Common myeloid progenitor, CD34-positive (primary cell): ENCODE data around the gene TGM1.
A peak's percentile ranks its signal among the peaks of the same experiment; 100 is the strongest.

Source experiments
- CTCF ChIA-PET: fragments of 350-600 bp; sonication (Branson Sonifier 250); formaldehyde crosslinking; loops from one replicate; lab custom pipeline; 2021; ENCODE audit warnings: antibody characterized with exemption; lab: Charles Lee
- POLR2A ChIA-PET: fragments of 350-600 bp; sonication (Branson Sonifier 250); formaldehyde crosslinking; loops from one replicate; lab custom pipeline; 2021; ENCODE audit warnings: antibody characterized with exemption; lab: Charles Lee
- DNase-seq, 3 donors: peaks; one replicate each; pipeline versions ENCODE4 v3.0.0 to v3.0.0-alpha.2; 2013
- H3K27ac ChIP-seq, 2 experiments: 1 replicate in 1 of 2; 2 replicates in 1 of 2; pipeline ENCODE4 v1.7.0; 2013; ENCODE audit warnings: inconsistent platforms in 2 of 2, low read length in 2 of 2, mild to moderate bottlenecking in 2 of 2, low read depth in 1 of 2, moderate library complexity in 1 of 2; ENCODE audit not compliant: severe bottlenecking in 2 of 2, insufficient read depth in 1 of 2, poor library complexity in 1 of 2
- H3K27me3 ChIP-seq, 5 experiments: replicated peaks in 2 of 5; 1 replicate in 3 of 5; 2 replicates in 2 of 5; pipeline versions ENCODE4 v1.6.1 to v1.7.0; 2013; ENCODE audit warnings: low read length in 4 of 5, mild to moderate bottlenecking in 2 of 5, moderate library complexity in 2 of 5, inconsistent platforms in 1 of 5; ENCODE audit not compliant: insufficient read depth in 5 of 5, control insufficient read depth in 4 of 5
- H3K36me3 ChIP-seq, 4 experiments: 1 replicate in 2 of 4; 2 replicates in 2 of 4; pipeline versions ENCODE4 v1.6.1 to v1.7.0; 2013; ENCODE audit warnings: low read length in 3 of 4, control low read depth in 1 of 4, mild to moderate bottlenecking in 1 of 4; ENCODE audit not compliant: control insufficient read depth in 4 of 4, insufficient read depth in 4 of 4
- H3K4me1 ChIP-seq, 4 experiments: 1 replicate in 3 of 4; 2 replicates in 1 of 4; pipeline versions ENCODE4 v1.6.1 to v1.7.1; 2013; ENCODE audit warnings: low read length in 3 of 4, mild to moderate bottlenecking in 3 of 4, control low read depth in 1 of 4, inconsistent platforms in 1 of 4, moderate library complexity in 1 of 4; ENCODE audit not compliant: control insufficient read depth in 4 of 4, insufficient read depth in 4 of 4; ENCODE audit errors: control extremely low read depth in 1 of 4
- H3K4me3 ChIP-seq, 7 experiments: 1 replicate in 4 of 7; 2 replicates in 3 of 7; pipeline versions ENCODE4 v1.5.1 to v1.7.0; 2013; ENCODE audit warnings: mild to moderate bottlenecking in 7 of 7, low read length in 6 of 7, moderate library complexity in 6 of 7, inconsistent platforms in 2 of 7, low read depth in 2 of 7, control low read depth in 1 of 7; ENCODE audit not compliant: insufficient read depth in 4 of 7, control insufficient read depth in 1 of 7; ENCODE audit errors: extremely low read depth in 1 of 7
- H3K9me3 ChIP-seq, 5 experiments: 1 replicate in 4 of 5; 2 replicates in 1 of 5; pipeline versions ENCODE4 v1.6.1 to v1.7.1; 2013; ENCODE audit warnings: low read length in 4 of 5, mild to moderate bottlenecking in 2 of 5, inconsistent platforms in 1 of 5, low read depth in 1 of 5, moderate library complexity in 1 of 5; ENCODE audit not compliant: control insufficient read depth in 4 of 5, insufficient read depth in 2 of 5; ENCODE audit errors: control extremely low read depth in 1 of 5
- WGBS: methylation state at CpG from one replicate; pipeline ENCODE4 v1.1.5; 2013; ENCODE audit not compliant: insufficient coverage; 5-methylcytosine and 5-hydroxymethylcytosine counted together

Gene TGM1

GRCh38 chr14:24255931-24256711 is 6.9 kb downstream of the TGM1 start:
- Histone ChIP-seq H3K27ac (no peak overlapping the region), H3K27me3 (no peaks in the 10 kb centered on the region), H3K4me1 (no peaks in the 10 kb centered on the region), H3K4me3 (no peak overlapping the region), H3K36me3 (peaks cover 0 to 4% (median 0%) of the 10 kb centered on the region in 4 experiments), H3K9me3 (no peaks in the 10 kb centered on the region)
- CTCF ChIA-PET = interaction anchor here (0.6 to 3.6 kb wide), 7 partner anchors 9 to 133 kb away, joined by 3 to 12 read pairs (median 4); partner anchors contain the start of genes MDP1 and TINF2
- 99% methylated on average over 7 of the region's 12 CpGs for WGBS
- DNase-seq = peak in 2 of 3 donors; percentile 23 to 58
- POLR2A ChIA-PET = interaction anchor here (1.1 kb wide), 2 partner anchors 18 to 40 kb away, joined by 3 to 4 read pairs; partner anchors contain the start of gene MDP1

- no peaks in the 10 kb centered on the region for H3K4me1 ChIP-seq
Observed at GRCh38 chr14:24255438-24255837, 7.5 kb downstream of the TGM1 start.

GRCh38 chr14:24254630-24255392 is 8.2 kb downstream of the TGM1 start:
- no peaks in the 10 kb centered on the region for H3K9me3 ChIP-seq
- ChIA-PET POLR2A (no interaction called here), CTCF (interaction anchor here (0.5 to 4.8 kb wide), 9 partner anchors 8 to 713 kb away, joined by 3 to 27 read pairs (median 6); partner anchors contain the start of genes MDP1, RABGGTA and TINF2)
- no peak overlapping the region for H3K4me3 ChIP-seq
- H3K27me3 ChIP-seq = no peaks in the 10 kb centered on the region
- peaks cover 0 to 4% (median 0%) of the 10 kb centered on the region in 4 experiments for H3K36me3 ChIP-seq
- 96% methylated on average over 19 of the region's 19 CpGs for WGBS
- no peaks in the 10 kb centered on the region for H3K4me1 ChIP-seq
- no peak for DNase-seq
- no peak overlapping the region for H3K27ac ChIP-seq

More at GRCh38 chr14:24255438-24255837, 7.5 kb downstream of the TGM1 start:
- H3K27me3 ChIP-seq = no peaks in the 10 kb centered on the region
- POLR2A ChIA-PET = interaction anchor here (1.1 kb wide), 1 partner anchor 17 kb away, joined by 4 read pairs; no protein-coding TSS in a partner anchor
- peaks cover 0 to 4% (median 0%) of the 10 kb centered on the region in 4 experiments for H3K36me3 ChIP-seq
- no peak for DNase-seq
- no peak overlapping the region for H3K4me3 ChIP-seq
- H3K27ac ChIP-seq = no peak overlapping the region
- 95% methylated on average over 5 of the region's 8 CpGs for WGBS
- CTCF ChIA-PET = interaction anchor here (0.5 to 3.6 kb wide), 8 partner anchors 8 to 713 kb away, joined by 3 to 12 read pairs (median 5); partner anchors contain the start of genes MDP1 and TINF2
- no peaks in the 10 kb centered on the region for H3K9me3 ChIP-seq

GRCh38 chr14:24253936-24254335 is 9.0 kb downstream of the TGM1 start:
- H3K4me3 ChIP-seq = no peak overlapping the region
- WGBS = 100% methylated on average over 1 of the region's 7 CpGs
- H3K27me3 ChIP-seq = no peaks in the 10 kb centered on the region
- peaks cover 0 to 4% (median under 1%) of the 10 kb centered on the region in 4 experiments for H3K36me3 ChIP-seq
- no peaks in the 10 kb centered on the region for H3K4me1 ChIP-seq
- no peak for DNase-seq
- ChIA-PET POLR2A (no interaction called here), CTCF (interaction anchor here (0.8 to 4.8 kb wide), 3 partner anchors 17 to 45 kb away, joined by 3 to 27 read pairs (median 13); partner anchors contain the start of genes DHRS1, NOP9 and RABGGTA)
- no peaks in the 10 kb centered on the region for H3K9me3 ChIP-seq
- H3K27ac ChIP-seq = no peak overlapping the region

- ChIA-PET CTCF (interaction anchor here (1.0 to 4.8 kb wide), 11 partner anchors 10 to 179 kb away, joined by 3 to 27 read pairs (median 5); partner anchors contain the start of genes CIDEB, DHRS1, NOP9 and RABGGTA), POLR2A (interaction anchor here (0.6 to 0.9 kb wide), 2 partner anchors 45 to 77 kb away, joined by 3 read pairs; no protein-coding TSS in a partner anchor)
- Histone ChIP-seq H3K9me3 (no peaks in the 10 kb centered on the region), H3K27me3 (no peaks in the 10 kb centered on the region), H3K36me3 (peaks cover 0 to 4% (median 1%) of the 10 kb centered on the region in 4 experiments), H3K4me1 (no peaks in the 10 kb centered on the region), H3K4me3 (no peak overlapping the region), H3K27ac (no peak overlapping the region)
- no peak for DNase-seq
- 98% methylated on average over 8 of the region's 11 CpGs for WGBS
Observed at GRCh38 chr14:24252289-24253124, 10.5 kb downstream of the TGM1 start.

GRCh38 chr14:24251880-24252288 is 11.1 kb downstream of the TGM1 start:
- Histone ChIP-seq H3K27ac (no peak overlapping the region), H3K27me3 (no peaks in the 10 kb centered on the region), H3K36me3 (peaks cover 0 to 4% (median 1%) of the 10 kb centered on the region in 4 experiments), H3K4me3 (no peak overlapping the region), H3K4me1 (no peaks in the 10 kb centered on the region), H3K9me3 (no peaks in the 10 kb centered on the region)
- ChIA-PET CTCF (interaction anchor here (1.0 to 4.8 kb wide), 11 partner anchors 9 to 179 kb away, joined by 3 to 27 read pairs (median 5); partner anchors contain the start of genes CIDEB, DHRS1, NOP9 and RABGGTA), POLR2A (interaction anchor here (0.9 to 1.0 kb wide), 2 partner anchors 19 to 45 kb away, joined by 3 read pairs; partner anchors contain the start of gene RABGGTA)
- no peak for DNase-seq
- WGBS = 83% methylated on average over 1 of the region's 1 CpG
